Endothelial cell (in vitro differentiated cells): ENCODE data around the gene FAM168B. TPM values are rescaled to one million over a fixed set of nuclear protein-coding genes. Genes with fewer than 3 reads are reported as not detected.

Experiments used
- DNase-seq: peaks from one replicate; pipeline ENCODE4 v3.0.0; 2021; ENCODE audit warnings: low spot score
- H3K27ac Mint-ChIP-seq: one replicate; pipeline ENCODE4 v1.8.0; 2021; ENCODE audit warnings: mixed read lengths, inconsistent platforms; ENCODE audit not compliant: unreplicated experiment
- H3K27me3 Mint-ChIP-seq: one replicate; pipeline ENCODE4 v1.8.0; 2021; ENCODE audit warnings: mild to moderate bottlenecking, moderate library complexity, mixed read lengths, inconsistent platforms; ENCODE audit not compliant: unreplicated experiment
- H3K36me3 Mint-ChIP-seq: one replicate; pipeline ENCODE4 v1.8.0; 2021; ENCODE audit warnings: mild to moderate bottlenecking, low read depth, mixed read lengths, inconsistent platforms; ENCODE audit not compliant: unreplicated experiment
- H3K4me1 Mint-ChIP-seq: one replicate; pipeline ENCODE4 v1.8.0; 2021; ENCODE audit warnings: mild to moderate bottlenecking, mixed read lengths, inconsistent platforms; ENCODE audit not compliant: unreplicated experiment
- H3K4me3 Mint-ChIP-seq: one replicate; pipeline ENCODE4 v1.8.0; 2021; ENCODE audit warnings: mild to moderate bottlenecking, mixed read lengths, inconsistent platforms; ENCODE audit not compliant: unreplicated experiment
- H3K9me3 Mint-ChIP-seq: one replicate; pipeline ENCODE4 v1.8.0; 2021; ENCODE audit warnings: mixed read lengths, inconsistent platforms; ENCODE audit not compliant: unreplicated experiment
- total RNA-seq: library from RNA; stranded (reverse); fragmentation: NEBNext Ultra II Directional; extraction: Animal tissue kit (Norgen Biotek cat#: 25700); gene quantifications from one replicate; pipeline ENCODE4 v1.2.1, GENCODE V29; 2021; ENCODE audit not compliant: unreplicated experiment
- TF ChIP-seq, protein P1 (sequence below): fragments of 200-600 bp; sonication (generic); IDR thresholded peaks from one replicate; pipeline ENCODE4 v1.5.0; 2021; ENCODE audit warnings: antibody characterized with exemption; ENCODE audit not compliant: unreplicated experiment

FAM168B gene
- total RNA-seq, 1 donor from 2014 or later = 72.0 TPM

DNA sequence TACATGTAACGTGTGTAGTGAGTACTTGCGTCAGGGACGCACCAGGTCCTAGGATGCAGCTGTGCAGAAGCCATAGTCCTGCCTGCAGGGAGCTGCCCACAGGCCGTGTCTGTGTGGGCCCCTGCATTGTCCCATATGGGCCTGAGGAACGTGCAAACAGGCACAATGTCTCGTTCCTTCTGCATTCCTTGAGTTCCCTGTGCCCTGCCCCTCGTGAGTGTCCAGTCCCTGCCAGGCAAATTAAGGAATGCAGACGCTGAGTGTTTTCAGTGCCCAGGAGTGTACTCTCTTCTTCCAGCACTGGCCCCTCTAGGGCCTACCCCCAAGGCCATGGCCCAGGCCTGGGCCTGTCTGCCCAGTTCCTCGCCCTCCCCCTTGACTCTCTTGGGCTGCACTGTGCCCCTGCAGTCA, 61.8 kb downstream of the FAM168B start:
- H3K27me3 Mint-ChIP-seq = peaks cover 16% of the 10 kb centered on the region
- no peak for DNase-seq

DNA sequence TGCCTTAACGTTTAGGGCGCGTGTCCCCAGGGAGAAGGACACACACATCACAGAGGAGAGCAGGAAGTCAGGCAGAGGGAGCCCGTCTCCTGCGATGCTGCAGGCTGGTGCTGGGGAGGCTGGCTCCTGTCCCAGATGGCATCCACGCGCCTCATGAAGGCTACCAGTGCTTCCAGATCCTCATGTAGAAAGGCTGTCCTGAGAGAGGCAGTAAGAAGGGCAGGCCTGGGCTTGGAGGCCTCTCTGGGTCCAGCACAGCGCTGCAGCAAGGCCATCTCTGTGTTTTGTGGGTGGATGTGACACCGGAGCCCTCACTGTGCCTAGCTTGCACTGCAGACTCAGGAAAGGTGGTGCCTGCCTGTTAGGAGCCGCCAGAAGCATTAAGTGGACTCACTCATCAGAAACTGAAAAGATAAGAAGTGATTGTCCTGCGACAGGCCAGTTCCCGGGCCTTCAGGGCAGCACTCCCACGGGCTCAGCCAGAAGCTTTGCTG, 62.7 kb downstream of the FAM168B start:
- H3K4me1 Mint-ChIP-seq = no peaks in the 10 kb centered on the region
- no peak overlapping the region for H3K4me3 Mint-ChIP-seq
- TF ChIP-seq, protein P1, sequence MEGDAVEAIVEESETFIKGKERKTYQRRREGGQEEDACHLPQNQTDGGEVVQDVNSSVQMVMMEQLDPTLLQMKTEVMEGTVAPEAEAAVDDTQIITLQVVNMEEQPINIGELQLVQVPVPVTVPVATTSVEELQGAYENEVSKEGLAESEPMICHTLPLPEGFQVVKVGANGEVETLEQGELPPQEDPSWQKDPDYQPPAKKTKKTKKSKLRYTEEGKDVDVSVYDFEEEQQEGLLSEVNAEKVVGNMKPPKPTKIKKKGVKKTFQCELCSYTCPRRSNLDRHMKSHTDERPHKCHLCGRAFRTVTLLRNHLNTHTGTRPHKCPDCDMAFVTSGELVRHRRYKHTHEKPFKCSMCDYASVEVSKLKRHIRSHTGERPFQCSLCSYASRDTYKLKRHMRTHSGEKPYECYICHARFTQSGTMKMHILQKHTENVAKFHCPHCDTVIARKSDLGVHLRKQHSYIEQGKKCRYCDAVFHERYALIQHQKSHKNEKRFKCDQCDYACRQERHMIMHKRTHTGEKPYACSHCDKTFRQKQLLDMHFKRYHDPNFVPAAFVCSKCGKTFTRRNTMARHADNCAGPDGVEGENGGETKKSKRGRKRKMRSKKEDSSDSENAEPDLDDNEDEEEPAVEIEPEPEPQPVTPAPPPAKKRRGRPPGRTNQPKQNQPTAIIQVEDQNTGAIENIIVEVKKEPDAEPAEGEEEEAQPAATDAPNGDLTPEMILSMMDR = no peak
- no peak overlapping the region for H3K27ac Mint-ChIP-seq
- no peak for DNase-seq
- H3K27me3 Mint-ChIP-seq = peaks cover 13% of the 10 kb centered on the region
- no peaks in the 10 kb centered on the region for H3K9me3 Mint-ChIP-seq
- H3K36me3 Mint-ChIP-seq = peaks cover 6% of the 10 kb centered on the region

More for the DNA sequence above, 61.8 kb downstream of the FAM168B start:
- TF ChIP-seq, protein P1 = no peak
- Mint-ChIP-seq H3K36me3 (peaks cover 9% of the 10 kb centered on the region), H3K4me3 (no peak overlapping the region), H3K4me1 (no peaks in the 10 kb centered on the region), H3K27ac (no peak overlapping the region), H3K9me3 (no peaks in the 10 kb centered on the region)

DNA sequence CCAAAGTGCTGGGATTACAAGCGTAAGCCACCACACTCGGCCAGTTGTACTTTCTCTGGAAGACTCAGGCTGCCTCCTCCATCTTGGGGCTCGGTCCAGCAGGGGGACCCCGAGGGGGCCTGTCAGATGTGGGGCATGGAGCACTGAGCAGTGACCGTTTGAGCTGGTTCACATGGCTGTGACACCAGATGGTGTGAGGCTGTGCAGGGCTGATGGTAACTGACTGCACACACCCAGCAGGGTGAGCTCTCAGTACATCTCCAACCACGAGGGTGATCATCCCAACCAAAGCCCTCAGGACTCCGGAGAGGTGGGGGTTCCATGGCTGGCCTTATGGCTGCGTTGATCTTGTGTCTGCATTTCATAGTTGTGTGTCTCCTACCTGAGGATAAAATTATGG, 63.4 kb downstream of the FAM168B start:
- H3K9me3 Mint-ChIP-seq = no peaks in the 10 kb centered on the region
- no peak overlapping the region for H3K27ac Mint-ChIP-seq
- no peak for DNase-seq
- H3K4me1 Mint-ChIP-seq = peaks cover 4% of the 10 kb centered on the region
- no peak overlapping the region for H3K4me3 Mint-ChIP-seq
- H3K27me3 Mint-ChIP-seq = peaks cover 13% of the 10 kb centered on the region
- TF ChIP-seq, protein P1 = no peak
- H3K36me3 Mint-ChIP-seq = peaks cover 6% of the 10 kb centered on the region

DNA sequence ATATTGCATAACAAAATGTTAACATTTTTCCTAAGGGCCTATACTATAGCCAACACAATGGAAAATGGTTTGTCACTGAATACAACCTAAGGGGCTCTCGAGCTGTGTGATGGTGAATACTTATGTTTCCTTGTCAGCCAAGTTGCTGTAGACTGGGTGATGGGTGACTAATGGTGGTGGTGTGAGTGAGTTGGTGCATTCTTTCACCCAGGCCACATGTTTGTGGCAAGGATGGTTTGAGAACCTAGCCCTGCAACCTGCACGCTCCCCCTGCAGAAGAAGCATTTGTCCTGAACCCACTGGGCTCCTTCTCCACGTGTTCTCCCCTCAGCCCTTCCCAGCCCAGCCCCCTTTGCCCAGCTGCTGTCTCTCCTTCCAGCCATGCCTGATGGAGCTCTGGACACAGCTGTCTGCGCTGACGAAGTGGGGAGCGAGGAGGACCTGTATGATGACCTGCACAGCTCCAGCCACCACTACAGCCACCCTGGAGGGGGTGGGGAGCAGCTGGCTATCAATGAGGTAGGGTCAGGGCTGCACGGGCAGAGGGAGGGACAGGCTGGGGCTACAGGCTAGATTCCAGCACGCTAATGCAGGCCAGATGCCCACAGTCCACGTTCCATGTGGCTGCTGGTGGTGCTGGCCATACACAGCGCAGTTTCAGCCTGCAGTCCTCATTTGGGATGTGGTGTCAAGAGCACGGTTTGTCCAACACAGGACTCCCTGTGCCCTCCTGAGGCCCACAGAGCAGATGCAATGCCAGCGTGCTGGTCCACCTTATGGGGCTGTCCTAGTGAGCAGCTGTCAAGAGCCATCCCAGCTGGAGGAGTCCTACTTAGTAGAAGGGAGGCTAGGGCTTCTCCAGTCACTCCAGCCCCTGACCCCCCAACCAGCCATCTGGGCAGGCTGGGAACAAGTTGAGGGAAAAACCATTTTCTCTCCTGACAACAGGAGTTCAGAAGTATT, 65.4 kb downstream of the FAM168B start:
- no peak for DNase-seq
- Mint-ChIP-seq H3K4me1 (peaks cover 4% of the 10 kb centered on the region), H3K27ac (no peak overlapping the region), H3K36me3 (peaks cover 6% of the 10 kb centered on the region), H3K27me3 (peaks cover 7% of the 10 kb centered on the region), H3K9me3 (no peaks in the 10 kb centered on the region), H3K4me3 (no peak overlapping the region)
- TF ChIP-seq, protein P1 = no peak

DNA sequence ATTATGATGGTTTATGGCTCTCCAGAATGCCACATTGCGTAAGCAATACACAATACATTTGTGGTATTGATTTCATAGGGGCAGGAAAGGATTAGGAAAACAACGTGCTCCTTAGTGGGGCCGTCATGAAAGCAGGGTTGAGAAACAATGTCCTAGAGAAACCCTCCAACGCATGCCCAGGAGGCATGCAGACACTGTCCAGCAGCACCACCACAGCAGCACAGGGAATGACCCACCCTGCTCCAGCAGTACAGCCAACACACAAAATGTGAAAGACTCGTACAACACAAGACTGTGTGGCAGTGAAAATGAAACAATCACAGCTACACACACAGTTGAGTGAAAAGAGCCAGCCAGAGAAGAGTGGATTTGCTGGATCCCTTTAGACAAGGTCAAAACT, 66.3 kb downstream of the FAM168B start:
- Mint-ChIP-seq H3K9me3 (no peaks in the 10 kb centered on the region), H3K36me3 (peaks cover 6% of the 10 kb centered on the region), H3K4me3 (no peak overlapping the region)

More for the DNA sequence above, 66.3 kb downstream of the FAM168B start:
- Mint-ChIP-seq H3K27ac (no peak overlapping the region), H3K4me1 (peaks cover 4% of the 10 kb centered on the region), H3K27me3 (peaks cover 4% of the 10 kb centered on the region)
- TF ChIP-seq, protein P1 = no peak
- no peak for DNase-seq
